ENCODE measurements around the gene IDI1. TPM values are rescaled to one million over a fixed set of nuclear protein-coding genes. Genes with fewer than 3 reads are reported as not detected.
A peak's percentile ranks its signal among the peaks of the same experiment; 100 is the strongest.

IDI1 gene
- 3.8 TPM for total RNA-seq

GRCh38 chr10:1048732-1049424, at the start of gene IDI1:
TSS of gene IDI1 (minus strand) at chr10:1049119. CDS start at chr10:1049003, 116 bp downstream.
- Histone ChIP-seq H3K9me3 (no peaks in the 10 kb centered on the region), H3K4me3 (peak within 1 kb of the TSS; percentile 86 to 87), H3K27me3 (no peaks in the 10 kb centered on the region), H3K27ac (peak within 1 kb of the TSS; percentile 98 to 100), H3K36me3 (peaks cover 3 to 10% of the 10 kb centered on the region in 2 donors), H3K4me1 (peaks cover 0 to 18% of the 10 kb centered on the region in 2 donors)
- no peak for TF ChIP-seq CTCF (IDR thresholded peaks at IDR 0.05)
- DNase-seq (ENCODE audit: low spot score in 2 of 2), result peak; percentile 91 to 99
- intact Hi-C loops (cut with DNase I), result loop anchor here (1.0 kb wide), 3 partner anchors 7 to 118 kb away; partner anchors contain the start of genes GTPBP4, LARP4B and WDR37

- intact Hi-C loops (cut with DNase I), result no loop called here
- no peak for DNase-seq (ENCODE audit: low spot score in 2 of 2)
- no peak overlapping the region for H3K27ac ChIP-seq
- peaks cover 49 to 68% of the 10 kb centered on the region in 2 donors for H3K36me3 ChIP-seq
- H3K9me3 ChIP-seq, result no peaks in the 10 kb centered on the region
- no peaks in the 10 kb centered on the region for H3K4me1 ChIP-seq
- TF ChIP-seq CTCF (IDR thresholded peaks at IDR 0.05), result no peak
- no peaks in the 10 kb centered on the region for H3K27me3 ChIP-seq
- H3K4me3 ChIP-seq, result no peak overlapping the region
Observed at GRCh38 chr10:1097436-1097835, 48.5 kb upstream of the IDI1 start.

GRCh38 chr10:1096287-1096889, 47.5 kb upstream of the IDI1 start:
- Histone ChIP-seq H3K4me3 (no peak overlapping the region), H3K27ac (no peak overlapping the region), H3K4me1 (no peaks in the 10 kb centered on the region), H3K9me3 (no peaks in the 10 kb centered on the region), H3K27me3 (no peaks in the 10 kb centered on the region), H3K36me3 (peaks cover 43 to 61% of the 10 kb centered on the region in 2 donors)
- no peak for DNase-seq (ENCODE audit: low spot score in 2 of 2)
- intact Hi-C loops (cut with DNase I), result no loop called here
- TF ChIP-seq CTCF (IDR thresholded peaks at IDR 0.05), result no peak

- Histone ChIP-seq H3K36me3 (peaks cover 48 to 63% of the 10 kb centered on the region in 2 donors), H3K9me3 (no peaks in the 10 kb centered on the region), H3K27ac (no peak overlapping the region), H3K4me1 (no peaks in the 10 kb centered on the region), H3K27me3 (no peaks in the 10 kb centered on the region), H3K4me3 (no peak overlapping the region)
- intact Hi-C loops (cut with DNase I), result no loop called here
- DNase-seq (ENCODE audit: low spot score in 2 of 2), result no peak
- no peak for TF ChIP-seq CTCF (IDR thresholded peaks at IDR 0.05)
Observed at GRCh38 chr10:1095498-1095897, 46.6 kb upstream of the IDI1 start.

GRCh38 chr10:1094112-1095057, 45.5 kb upstream of the IDI1 start:
- Histone ChIP-seq H3K4me1 (no peaks in the 10 kb centered on the region), H3K36me3 (peaks cover 59 to 73% of the 10 kb centered on the region in 2 donors), H3K27me3 (no peaks in the 10 kb centered on the region), H3K9me3 (no peaks in the 10 kb centered on the region), H3K4me3 (no peak overlapping the region), H3K27ac (no peak overlapping the region)
- no peak for TF ChIP-seq CTCF (IDR thresholded peaks at IDR 0.05)
- intact Hi-C loops (cut with DNase I), result no loop called here
- no peak for DNase-seq (ENCODE audit: low spot score in 2 of 2)
